Subcutaneous adipose tissue (tissue), 4 donors: ENCODE data around the gene INTS13. TPM values are rescaled to one million over a fixed set of nuclear protein-coding genes. Genes with fewer than 3 reads are reported as not detected.

Experiments used
- total RNA-seq, 4 donors: library from RNA; depleted of rRNA; stranded (reverse); fragments of >200 nt; gene quantifications; one replicate each; pipeline ENCODE4 v1.1.0, GENCODE V29; 2016
- TF ChIP-seq, protein P1 (sequence below): fragments of 450-650 bp; IDR thresholded peaks from one replicate; pipeline ENCODE4 v1.5.1; 2016; ENCODE audit warnings: low read depth, mild to moderate bottlenecking, control low read depth, antibody characterized with exemption, moderate library complexity

The INTS13 gene
- total RNA-seq, 4 donors from 2014 or later, result 12.6 to 40.3 (median 20.8) TPM

DNA sequence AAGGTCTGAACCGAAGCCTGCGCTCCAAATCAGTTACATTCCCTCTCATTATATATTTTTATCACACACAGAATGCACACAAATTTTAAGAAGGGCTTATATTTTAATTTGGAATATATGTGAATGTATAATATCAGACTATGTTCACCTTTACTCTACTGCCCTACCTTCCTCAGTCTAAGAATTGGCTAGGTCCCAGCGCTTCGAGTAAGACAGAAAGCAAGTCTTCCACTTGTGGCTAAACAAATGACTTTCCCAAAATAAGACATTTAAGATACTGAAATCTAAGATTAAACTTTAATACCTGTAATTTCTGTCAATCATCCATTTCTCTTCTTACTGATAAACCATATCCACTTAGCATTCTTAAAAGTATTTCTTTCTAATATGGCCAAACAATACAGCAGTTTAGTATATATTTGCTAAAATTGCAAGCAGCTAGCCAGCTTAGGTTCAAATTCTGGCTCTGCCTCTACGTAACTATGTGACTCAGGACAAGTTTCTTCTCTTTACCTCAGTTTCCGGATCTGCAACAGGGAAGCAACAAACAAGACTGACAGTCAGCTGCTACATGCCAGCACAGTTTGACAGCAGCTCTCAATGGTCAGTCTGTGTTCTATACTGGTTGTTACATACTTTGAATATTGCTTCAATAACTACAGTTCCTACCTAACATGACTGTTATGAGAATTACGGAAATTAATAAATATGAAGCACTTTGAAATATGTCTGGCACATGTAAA, 2.0 kb downstream of the INTS13 start:
- TF ChIP-seq, protein P1, sequence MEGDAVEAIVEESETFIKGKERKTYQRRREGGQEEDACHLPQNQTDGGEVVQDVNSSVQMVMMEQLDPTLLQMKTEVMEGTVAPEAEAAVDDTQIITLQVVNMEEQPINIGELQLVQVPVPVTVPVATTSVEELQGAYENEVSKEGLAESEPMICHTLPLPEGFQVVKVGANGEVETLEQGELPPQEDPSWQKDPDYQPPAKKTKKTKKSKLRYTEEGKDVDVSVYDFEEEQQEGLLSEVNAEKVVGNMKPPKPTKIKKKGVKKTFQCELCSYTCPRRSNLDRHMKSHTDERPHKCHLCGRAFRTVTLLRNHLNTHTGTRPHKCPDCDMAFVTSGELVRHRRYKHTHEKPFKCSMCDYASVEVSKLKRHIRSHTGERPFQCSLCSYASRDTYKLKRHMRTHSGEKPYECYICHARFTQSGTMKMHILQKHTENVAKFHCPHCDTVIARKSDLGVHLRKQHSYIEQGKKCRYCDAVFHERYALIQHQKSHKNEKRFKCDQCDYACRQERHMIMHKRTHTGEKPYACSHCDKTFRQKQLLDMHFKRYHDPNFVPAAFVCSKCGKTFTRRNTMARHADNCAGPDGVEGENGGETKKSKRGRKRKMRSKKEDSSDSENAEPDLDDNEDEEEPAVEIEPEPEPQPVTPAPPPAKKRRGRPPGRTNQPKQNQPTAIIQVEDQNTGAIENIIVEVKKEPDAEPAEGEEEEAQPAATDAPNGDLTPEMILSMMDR, result no peak

DNA sequence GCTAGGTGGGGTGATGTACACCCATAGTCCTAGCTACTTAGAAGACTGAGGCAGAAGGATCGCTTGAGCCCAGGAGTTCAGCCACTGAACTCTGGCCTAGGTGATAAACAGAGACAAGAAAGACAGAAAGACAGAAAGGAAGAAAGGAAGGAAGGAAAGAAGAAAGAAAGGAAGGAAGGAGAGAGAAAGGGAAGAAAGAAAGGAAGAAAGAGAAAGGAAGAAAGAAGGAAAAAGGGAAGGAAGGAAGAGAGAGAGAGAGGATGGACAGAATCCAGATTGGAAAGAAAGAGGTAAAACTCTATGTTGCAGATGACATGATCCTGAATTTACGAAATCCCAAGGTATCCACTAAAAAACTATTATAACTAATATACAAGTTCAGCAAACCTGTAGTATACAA, 8.2 kb downstream of the INTS13 start:
- TF ChIP-seq, protein P1, result no peak

DNA sequence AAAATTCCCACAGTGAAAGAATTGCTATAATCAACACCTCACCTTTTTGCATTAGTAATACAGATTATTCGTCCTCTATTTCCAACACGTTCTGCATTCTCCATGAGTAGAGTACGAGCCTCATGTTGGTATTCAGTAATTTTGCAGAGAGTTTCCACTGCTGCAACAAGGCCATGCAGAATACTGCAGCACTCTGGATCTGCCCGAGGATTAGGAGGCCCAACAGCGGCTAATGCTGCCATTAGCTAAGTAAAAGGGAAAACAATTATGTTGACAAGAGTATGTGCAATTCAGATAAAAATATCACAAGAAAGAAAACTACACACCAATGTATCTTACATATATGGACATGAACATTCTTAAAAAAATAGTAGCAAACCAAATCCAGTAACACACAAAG, 9.1 kb downstream of the INTS13 start:
- TF ChIP-seq, protein P1, result no peak

DNA sequence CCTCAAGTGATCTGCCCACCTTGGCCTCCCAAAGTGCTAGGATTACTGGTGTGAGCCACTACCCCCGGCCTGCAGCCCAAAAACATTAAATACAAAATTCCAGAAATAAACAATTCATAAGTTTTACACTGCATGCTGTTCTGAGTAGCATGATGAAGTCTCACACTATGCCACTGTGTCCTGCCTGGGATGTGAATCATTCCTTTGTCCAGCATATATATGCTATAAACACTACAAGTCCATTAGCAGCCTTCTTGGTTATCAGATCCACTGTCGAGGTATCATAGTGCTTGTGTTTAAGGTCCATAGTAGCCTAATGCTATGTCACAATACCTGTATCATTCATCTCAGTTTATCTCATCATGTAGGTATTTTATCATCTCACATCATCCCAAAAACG, 15.9 kb downstream of the INTS13 start:
- TF ChIP-seq, protein P1, result no peak

DNA sequence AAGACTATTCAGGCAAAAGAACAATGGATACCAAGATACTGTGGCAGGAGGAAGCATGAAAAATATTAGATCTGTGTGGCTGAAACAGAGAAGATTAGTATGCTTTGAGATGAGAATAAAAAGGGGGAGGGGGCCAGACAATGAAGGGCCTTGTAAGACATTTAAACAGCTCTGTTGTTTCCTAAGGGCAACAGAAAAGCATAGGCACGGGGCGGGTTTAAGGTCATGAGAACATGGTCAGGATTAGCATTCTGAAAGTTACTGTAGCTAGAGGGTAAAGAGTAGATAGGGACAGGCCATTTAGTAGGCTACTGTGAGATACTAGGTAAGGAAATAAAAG, 18.6 kb downstream of the INTS13 start:
- TF ChIP-seq, protein P1, result no peak

DNA sequence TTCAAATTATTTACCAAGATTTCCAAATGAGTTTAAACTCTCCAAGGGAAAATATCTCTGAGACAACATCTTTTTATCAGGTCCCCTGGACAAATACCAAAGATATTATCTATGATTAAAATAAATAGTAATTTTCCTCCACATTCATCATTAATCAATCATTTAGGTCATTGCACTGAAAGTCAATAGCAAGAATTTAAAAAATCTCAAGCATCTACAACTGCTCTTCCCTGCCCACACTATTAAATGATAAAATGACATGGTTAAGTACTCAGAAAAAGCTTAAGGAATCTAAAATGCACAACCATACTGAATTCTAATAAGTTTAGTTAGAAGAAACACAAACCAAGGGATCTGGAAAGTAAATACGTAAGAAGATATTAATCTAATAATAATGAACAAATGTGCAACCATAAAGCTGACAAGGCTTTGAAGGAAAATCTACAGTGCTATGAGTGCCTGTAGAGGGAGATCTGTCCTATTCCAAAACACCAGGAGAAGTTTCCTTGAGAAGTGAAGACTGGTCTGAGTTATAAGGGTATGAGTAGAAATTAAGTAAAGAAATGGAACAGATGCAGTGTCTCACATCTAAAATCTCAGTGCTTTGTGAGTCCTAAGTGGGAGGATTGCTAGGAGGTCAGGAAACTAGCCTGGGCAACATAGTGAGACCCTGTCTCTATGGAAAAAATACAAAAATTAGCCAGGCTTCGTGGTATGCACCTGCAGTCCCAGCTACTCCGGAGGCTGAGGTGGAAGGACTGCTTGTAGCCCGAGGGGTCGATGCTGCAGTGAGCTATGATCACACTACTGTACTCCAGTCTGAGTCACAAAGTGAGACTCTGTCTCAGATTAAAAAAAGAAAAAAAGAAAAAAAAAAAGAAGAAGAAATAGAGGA, 19.2 kb downstream of the INTS13 start:
- TF ChIP-seq, protein P1, result no peak

DNA sequence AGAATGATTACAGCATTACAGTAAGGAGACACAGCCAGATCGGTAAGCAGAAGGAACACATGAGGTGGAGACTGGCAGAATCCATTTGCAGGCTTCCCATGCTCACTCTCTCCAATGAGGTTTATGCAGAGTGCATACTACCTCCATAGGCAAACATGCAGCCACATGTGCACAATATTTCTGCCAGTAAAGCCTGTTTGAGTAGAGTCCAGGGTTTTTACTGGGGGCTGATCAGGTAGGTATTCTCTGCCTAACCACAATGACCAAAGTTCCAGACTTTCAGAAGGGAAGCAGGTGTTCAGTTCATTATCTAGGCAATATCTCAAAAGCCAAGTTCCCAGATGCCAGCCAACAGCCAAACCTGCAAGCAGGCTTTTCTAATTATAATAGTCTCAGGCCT, 31.1 kb downstream of the INTS13 start:
- TF ChIP-seq, protein P1, result no peak
